Sigmoid colon (tissue), 4 donors: ENCODE data around the gene RTTN.

Experiments used
- CTCF ChIP-seq, 4 experiments: fragments of 450-650 bp in 3 of 4; fragments of 200-600 bp in 1 of 4; IDR thresholded peaks; one replicate each; pipeline ENCODE4 v1.5.1; 2016 to 2019; ENCODE audit warnings: antibody characterized with exemption in 4 of 4, mild to moderate bottlenecking in 3 of 4, moderate library complexity in 2 of 4
- EP300 ChIP-seq, 4 donors: sonication (generic); formaldehyde crosslinking; IDR thresholded peaks; one replicate each; pipeline ENCODE4 v1.6.1; 2017; ENCODE audit warnings: antibody characterized with exemption in 4 of 4
- POLR2A ChIP-seq, 2 donors: fragments of 450-650 bp; IDR thresholded peaks; one replicate each; pipeline ENCODE4 v1.6.1; 2016; ENCODE audit warnings: antibody characterized with exemption in 2 of 2, mild to moderate bottlenecking in 2 of 2, moderate library complexity in 2 of 2

GRCh38 chr18:70127359-70127758 is 78.1 kb downstream of the RTTN start:
- TF ChIP-seq CTCF (IDR thresholded peaks at IDR 0.05) (no peak), POLR2A (IDR thresholded peaks at IDR 0.05) (no peak), EP300 (IDR thresholded peaks at IDR 0.05) (no peak)
